NCI-H524 treated with DMSO at 0.1 percent for 48 hours (cell line): ENCODE measurements around the gene GANAB.
A peak's percentile ranks its signal among the peaks of the same experiment; 100 is the strongest.
"Not testable (repeated sequence)": the region's sequence is repeated elsewhere in the genome, so short reads cannot be mapped to it uniquely, and the experiment has no call there.

ENCODE experiments used
- DNase-seq: peaks from one replicate; lab custom pipeline; 2025; lab: John Stamatoyannopoulos, UW

The GANAB gene

GRCh38 chr11:62621027-62621566 is 25.3 kb downstream of the GANAB start:
- DNase-seq, result no peak

GRCh38 chr11:62616957-62617356 is 29.5 kb downstream of the GANAB start:
- not testable (repeated sequence) for DNase-seq

GRCh38 chr11:62615521-62615920 is 30.9 kb downstream of the GANAB start:
- DNase-seq, result no peak

- no peak for DNase-seq
These were observed 32.1 kb downstream of the GANAB start for GRCh38 chr11:62614275-62614674.

GRCh38 chr11:62613291-62613778 is 33.1 kb downstream of the GANAB start:
- DNase-seq, result no peak

- no peak for DNase-seq
These were observed 33.8 kb downstream of the GANAB start, which contains the start of the genes EML3 and ROM1 for GRCh38 chr11:62612366-62613290. EML3 (minus strand) TSS chr11:62612775; CDS start chr11:62612457, 318 bp downstream. ROM1 (plus strand) TSS chr11:62613257; CDS start chr11:62613282, 25 bp downstream.

GRCh38 chr11:62611705-62612365 is 34.6 kb downstream of the GANAB start:
- no peak for DNase-seq

- DNase-seq, result no peak
These were observed 35.4 kb downstream of the GANAB start for GRCh38 chr11:62610814-62611704.

GRCh38 chr11:62610403-62610802 is 36.0 kb downstream of the GANAB start:
- no peak for DNase-seq

GRCh38 chr11:62608776-62609175 is 37.6 kb downstream of the GANAB start:
- DNase-seq, result no peak

- DNase-seq, result no peak
These were observed 38.7 kb downstream of the GANAB start for GRCh38 chr11:62607714-62608113.

GRCh38 chr11:62605902-62606301 is 40.5 kb downstream of the GANAB start:
- DNase-seq, result no peak

- no peak for DNase-seq
These were observed 40.9 kb downstream of the GANAB start for GRCh38 chr11:62605467-62605866.

- DNase-seq, result no peak
These were observed 41.8 kb downstream of the GANAB start for GRCh38 chr11:62604460-62605120.

GRCh38 chr11:62603776-62604299 is 42.6 kb downstream of the GANAB start:
- DNase-seq, result no peak

GRCh38 chr11:62603072-62603408 is 43.4 kb downstream of the GANAB start:
- DNase-seq, result no peak

- DNase-seq, result no peak
These were observed 44.0 kb downstream of the GANAB start for GRCh38 chr11:62602141-62603071.

- peak; percentile 72 for DNase-seq
These were observed 44.9 kb downstream of the GANAB start, which contains the start of gene MTA2 for GRCh38 chr11:62601372-62602140. MTA2 (minus strand) TSS chr11:62601865; CDS start chr11:62601450, 415 bp downstream.

- DNase-seq, result no peak
These were observed 45.4 kb downstream of the GANAB start for GRCh38 chr11:62601122-62601371.
